HepG2 (cell line): Measurements from ENCODE around the gene PLB1.

Experiments used
- IRF2 ChIP-seq: IDR thresholded peaks from 2 replicates; pipeline ENCODE4 v1.6.1; 2018; ENCODE audit warnings: missing genetic modification reagents, missing compliant biosample characterization
- KDM5B ChIP-seq: sonication (generic); formaldehyde crosslinking; IDR thresholded peaks from 2 replicates; pipeline ENCODE4 v1.4.0; 2020; ENCODE audit warnings: missing genetic modification reagents, mild to moderate bottlenecking, borderline replicate concordance
- POLR2A ChIP-seq, 2 experiments: IDR thresholded peaks; 2 replicates each; pipeline ENCODE4 v1.6.1; 2011; ENCODE audit warnings: low read depth in 2 of 2, low read length in 2 of 2, mild to moderate bottlenecking in 1 of 2, moderate library complexity in 1 of 2; ENCODE audit not compliant: insufficient read depth in 1 of 2
- SRF ChIP-seq: IDR thresholded peaks from 2 replicates; pipeline ENCODE4 v1.6.1; 2011; ENCODE audit warnings: mild to moderate bottlenecking, low read depth, low read length, moderate library complexity
- U2AF2 ChIP-seq: fragments of 200-400 bp; formaldehyde crosslinking; IDR thresholded peaks from 2 replicates; pipeline ENCODE4 v1.6.1; 2017; ENCODE audit warnings: low read depth, mild to moderate bottlenecking, low read length
- ZNF232 ChIP-seq: sonication (generic); formaldehyde crosslinking; IDR thresholded peaks from 2 replicates; pipeline ENCODE4 v1.4.0; 2020; ENCODE audit warnings: missing genetic modification reagents, borderline replicate concordance
- ZNF281 ChIP-seq: sonication (generic); formaldehyde crosslinking; IDR thresholded peaks from 2 replicates; pipeline ENCODE4 v1.4.0; 2020; ENCODE audit warnings: missing genetic modification reagents, borderline replicate concordance
- ZSCAN30 ChIP-seq: sonication (generic); formaldehyde crosslinking; IDR thresholded peaks from 2 replicates; pipeline ENCODE4 v1.5.0; 2020; ENCODE audit warnings: mild to moderate bottlenecking, missing genetic modification reagents

GRCh38 chr2:28513097-28513496 is 17.2 kb downstream of the PLB1 start:
- TF ChIP-seq POLR2A (IDR thresholded peaks at IDR 0.05; ENCODE audit: insufficient read depth in 1 of 2, low read depth in 2 of 2, low read length in 2 of 2) (no peak), IRF2 (CRISPR knock-in tag) (no peak), ZNF281 (CRISPR knock-in tag) (no peak), KDM5B (CRISPR knock-in tag) (no peak), ZNF232 (CRISPR knock-in tag) (no peak), SRF (no peak), ZSCAN30 (CRISPR knock-in tag) (no peak), U2AF2 (no peak)
